GM18873 (cell line): ENCODE data around the gene ATP8A1.
A peak's percentile ranks its signal among the peaks of the same experiment; 100 is the strongest.
"Not testable (repeated sequence)": the region's sequence is repeated elsewhere in the genome, so short reads cannot be mapped to it uniquely, and the experiment has no call there.

Experiments used
- ATAC-seq: cut with Tn5 transposase; IDR thresholded peaks from one replicate; pipeline ENCODE4 v1.9.1; 2021; ENCODE audit warnings: mild to moderate bottlenecking, moderate library complexity, moderate number of reproducible peaks; ENCODE audit not compliant: unreplicated experiment, low FRiP score

ATP8A1 gene

DNA sequence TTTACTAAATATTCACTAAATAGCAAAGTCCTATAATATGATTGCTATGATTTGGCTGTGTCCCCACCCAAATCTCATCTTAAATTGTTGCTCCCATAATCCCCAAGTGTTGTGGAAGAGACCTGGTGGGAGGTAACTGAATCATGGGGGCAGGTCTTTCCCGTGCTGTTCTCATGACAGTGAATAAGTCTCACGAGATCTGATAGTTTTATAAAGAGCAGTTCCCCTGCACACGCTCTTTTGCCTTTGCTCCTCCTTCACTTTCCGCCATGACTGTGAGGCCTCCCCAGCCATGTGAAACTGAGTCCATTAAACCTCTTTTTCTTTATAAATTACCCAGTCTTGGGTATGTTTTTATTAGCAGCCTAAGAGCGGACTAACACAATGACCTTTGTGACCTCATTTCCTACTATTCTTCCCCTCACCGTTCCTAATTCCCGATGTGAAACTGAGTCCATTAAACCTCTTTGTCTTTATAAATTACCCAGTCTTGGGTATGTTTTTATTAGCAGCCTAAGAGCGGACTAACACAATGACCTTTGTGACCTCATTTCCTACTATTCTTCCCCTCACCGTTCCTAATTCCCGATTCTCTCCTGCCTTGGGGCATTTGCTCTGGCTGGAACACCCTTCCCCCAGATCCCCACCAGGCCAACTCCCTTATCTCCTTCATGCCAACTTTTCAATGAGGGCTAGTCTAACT is 4.2 kb downstream of the ATP8A1 start:
- ATAC-seq: not testable (repeated sequence)

DNA sequence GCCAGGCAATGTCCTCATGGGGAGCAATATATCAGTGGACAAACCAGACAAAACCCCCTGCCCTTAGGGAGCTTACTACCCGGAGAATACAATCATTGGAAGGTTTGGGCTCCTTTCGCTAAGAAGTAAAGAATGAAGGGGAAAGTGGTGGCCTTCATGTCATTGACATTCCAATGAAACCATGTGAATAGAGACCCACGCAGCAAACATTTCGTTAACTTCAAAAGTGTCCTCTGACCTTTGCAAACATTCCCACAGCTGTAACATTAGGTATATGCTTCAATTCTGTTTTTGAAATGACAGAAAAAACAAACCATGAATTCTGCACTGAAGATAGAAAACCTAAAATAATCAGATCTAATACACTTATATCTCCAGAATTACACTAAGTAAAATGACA is 7.0 kb downstream of the ATP8A1 start:
- no peak for ATAC-seq

DNA sequence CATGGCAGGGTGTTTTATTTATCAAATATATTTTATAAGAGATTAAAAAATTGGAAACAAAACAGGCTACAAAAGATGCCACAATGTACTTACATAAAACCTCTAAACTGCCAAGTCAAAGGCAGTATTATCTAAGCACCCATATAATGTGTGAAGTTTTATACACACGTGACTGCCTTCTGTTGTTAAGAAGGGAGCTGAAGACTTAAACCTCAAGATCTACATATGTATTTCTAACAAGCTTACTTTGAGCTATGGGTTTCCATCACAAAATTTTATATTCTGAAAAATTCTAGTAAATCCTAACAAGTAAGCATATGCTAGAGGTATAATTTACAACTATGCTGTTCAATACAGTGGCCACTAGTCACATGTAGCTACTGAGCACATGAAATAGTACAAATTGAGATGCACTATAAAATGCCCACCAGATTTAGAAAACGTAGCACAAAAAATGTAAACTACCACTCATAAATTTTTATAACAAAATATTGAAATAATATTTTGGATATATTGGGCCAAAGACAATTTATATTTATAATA is 9.8 kb downstream of the ATP8A1 start:
- no peak for ATAC-seq

DNA sequence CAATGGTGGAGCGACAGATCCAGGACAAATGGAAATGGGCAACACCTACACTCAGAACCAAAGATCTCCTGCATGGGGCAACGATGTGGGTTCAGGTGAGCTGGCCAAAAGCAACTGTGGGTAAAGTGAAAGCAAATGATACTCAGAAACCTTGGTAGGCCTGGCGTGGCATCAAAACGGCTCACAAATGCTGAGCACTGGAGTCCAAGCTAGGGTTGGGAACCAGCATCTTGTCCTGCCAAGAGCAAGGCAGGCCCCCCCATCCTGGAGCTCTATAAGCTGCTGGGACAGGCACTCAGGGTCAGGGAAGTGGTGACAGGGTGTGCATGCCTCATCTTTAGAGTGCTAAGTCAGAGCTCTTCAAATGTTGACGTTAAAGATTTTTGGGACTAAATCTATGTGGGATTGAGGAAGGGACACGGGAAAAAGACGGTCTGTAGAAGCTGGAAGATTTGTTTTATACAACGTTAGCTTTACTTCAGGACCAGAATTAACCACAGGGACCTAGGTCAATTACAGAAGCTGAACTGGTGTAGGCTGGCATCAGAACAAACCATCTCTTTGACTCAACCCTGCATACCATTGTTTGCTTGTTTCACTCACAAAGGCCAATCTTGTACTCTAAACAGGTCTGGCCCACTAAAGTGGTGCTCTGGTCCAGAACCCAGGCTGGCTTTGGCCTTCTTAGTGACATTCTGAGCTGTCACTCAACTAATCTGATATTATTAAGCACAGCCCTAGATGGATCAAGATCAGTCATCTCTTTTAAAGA is 10.7 kb downstream of the ATP8A1 start:
- ATAC-seq: no peak

DNA sequence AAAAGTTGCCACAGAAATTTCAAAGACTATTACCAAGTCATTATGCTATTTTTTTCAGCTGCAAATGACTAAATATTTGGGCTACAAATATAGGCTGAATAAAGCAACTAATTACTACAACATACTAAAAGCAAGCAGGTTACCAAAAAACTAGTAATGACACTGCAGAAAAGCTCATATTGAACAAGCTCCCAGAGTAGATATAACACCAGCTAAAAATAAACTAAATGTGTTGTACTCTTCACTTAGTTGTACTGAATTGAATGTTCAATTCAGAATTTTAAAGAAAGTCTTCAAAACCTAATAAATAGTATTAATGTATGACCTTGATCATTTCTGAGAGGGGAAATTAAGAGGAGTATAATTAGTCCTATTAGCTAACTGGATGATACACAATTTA is 12.0 kb downstream of the ATP8A1 start:
- ATAC-seq: no peak

DNA sequence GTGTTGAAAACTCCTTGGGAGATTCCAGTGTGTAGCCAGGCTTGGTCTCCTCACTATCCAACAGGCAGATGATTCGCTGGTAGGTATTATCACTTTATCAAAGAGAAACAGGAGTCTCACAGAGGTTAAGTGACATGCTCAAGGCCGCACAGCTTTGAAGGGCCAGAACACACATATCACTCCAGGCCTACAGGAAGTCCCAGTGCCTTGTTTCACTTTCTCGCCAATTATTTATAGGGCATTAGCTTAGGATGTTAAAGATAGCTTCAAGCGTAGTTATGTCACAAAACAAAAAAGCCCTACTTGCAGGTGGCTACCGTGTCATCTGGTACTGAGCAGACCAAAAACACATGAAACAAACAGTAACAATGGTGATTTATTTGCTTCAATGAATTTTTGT is 13.2 kb downstream of the ATP8A1 start:
- peak; percentile 61 for ATAC-seq

DNA sequence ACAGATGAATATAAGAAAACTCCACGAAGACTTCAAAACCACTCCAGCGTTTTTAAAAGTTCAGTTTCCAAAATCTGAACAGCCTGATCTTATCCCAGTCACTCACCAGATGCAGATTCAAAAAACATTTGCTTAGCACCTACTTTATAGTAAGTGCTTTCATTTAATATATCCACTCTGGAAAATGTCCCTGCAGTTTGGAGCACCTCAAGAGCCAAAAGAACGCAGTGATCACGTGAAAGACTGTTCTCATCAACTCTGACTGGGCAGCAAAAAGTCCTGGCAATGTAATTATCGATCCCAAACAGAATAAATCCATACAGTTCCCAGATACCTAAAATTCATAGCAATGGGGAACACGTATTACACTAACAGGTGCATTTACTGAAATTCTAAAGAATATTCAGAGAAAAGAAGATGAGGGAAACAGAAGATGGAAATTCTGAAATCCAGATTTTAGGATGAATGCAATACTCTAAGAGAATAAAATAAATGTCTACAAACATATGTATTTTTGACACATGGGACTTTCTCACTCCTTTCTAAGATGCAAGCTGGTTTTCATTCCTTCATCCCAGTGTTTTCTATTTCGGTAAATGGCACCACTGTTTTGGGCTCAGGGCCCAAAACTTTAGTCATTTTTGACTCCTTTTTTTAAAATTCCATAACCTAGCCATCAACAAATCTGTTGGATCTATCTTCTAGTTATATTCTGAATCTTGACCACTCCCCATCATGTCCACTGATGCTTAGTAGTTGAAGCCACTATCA is 13.9 kb downstream of the ATP8A1 start:
- ATAC-seq: no peak

DNA sequence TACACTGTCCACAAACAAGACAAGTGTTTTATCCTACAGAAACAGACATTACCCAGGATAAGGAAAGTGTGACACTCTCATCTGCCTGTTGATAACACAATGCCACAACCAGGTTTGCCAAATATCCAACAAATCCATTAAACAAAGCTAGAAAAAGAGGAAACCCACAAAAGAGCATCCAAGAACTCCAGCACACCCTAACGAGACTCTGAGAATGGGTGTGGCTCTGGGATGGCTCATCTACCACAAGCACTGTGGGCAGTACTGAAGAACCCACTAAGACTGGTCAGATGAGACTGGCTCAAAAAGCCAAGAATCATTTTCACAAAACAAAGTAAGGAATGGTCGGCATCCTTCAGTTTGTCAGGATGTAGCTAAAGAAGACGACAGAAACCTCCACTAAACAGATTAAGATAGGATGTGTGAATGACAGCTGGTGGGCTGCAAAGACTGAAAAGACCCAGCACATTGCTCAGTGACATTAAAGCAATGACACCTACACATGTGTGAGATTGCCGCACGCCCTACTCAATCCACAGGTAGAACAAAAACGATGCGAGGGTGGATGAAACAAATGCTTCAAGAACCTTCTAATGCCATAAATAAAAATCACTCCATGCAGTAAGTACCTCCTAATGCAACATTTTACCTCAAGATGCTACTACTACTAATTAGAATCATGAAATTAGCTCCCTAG is 14.7 kb downstream of the ATP8A1 start:
- ATAC-seq: no peak

DNA sequence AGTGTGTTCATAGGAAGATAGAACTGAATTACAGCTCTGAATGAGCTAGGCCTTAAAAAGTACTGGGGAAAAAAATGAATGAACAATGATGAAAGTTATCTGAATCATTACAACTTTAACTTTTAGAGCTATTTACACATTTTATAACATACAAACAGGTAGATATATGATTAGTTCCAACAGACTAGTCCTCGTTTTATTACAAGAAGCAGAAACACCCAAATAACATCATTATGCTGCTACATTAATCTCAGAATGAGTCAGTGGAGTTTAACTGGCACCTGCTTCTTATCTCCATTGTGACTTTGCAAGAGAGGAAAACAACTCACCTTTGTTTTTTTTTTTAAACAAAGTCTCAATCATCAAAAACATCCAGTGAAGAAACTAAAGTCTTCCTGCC is 15.2 kb downstream of the ATP8A1 start:
- no peak for ATAC-seq

DNA sequence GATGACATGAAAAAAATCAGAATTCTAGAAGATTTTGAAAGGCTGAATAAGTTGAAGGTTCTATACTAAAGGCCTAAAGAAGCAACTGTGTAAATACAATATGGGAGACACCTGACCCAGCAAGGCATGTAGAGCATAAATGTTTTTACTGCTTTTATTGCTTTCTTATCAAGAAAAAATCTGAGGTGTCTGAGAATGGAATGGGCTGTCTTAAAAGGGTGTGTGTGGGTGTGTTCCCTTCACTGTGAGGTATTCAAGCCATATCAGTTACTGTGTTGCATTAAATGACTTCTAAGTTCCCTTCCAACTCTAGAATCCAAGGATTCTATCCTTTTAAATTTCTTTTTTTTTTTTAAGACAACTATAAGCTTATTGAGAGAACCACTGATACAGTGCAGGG is 15.7 kb downstream of the ATP8A1 start:
- ATAC-seq: no peak

DNA sequence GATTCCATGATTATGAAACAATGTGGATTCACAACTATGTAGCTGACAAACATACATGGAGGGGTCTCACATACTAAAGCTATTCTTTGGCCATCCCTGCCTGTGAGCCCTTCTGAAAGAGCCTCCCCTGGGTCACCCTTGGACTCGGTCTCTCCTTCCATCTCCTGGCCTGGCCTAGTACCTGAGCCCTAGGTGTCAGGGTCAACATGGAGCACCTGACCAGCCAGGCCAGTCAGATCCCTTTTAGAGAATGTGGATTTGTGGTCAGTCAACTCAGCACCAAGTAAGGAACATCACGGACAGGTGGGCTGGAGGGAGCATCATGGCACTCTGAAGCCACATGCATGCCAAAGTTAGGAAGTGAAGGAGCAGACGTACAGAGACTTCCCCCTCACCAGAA is 16.3 kb downstream of the ATP8A1 start:
- ATAC-seq: no peak

DNA sequence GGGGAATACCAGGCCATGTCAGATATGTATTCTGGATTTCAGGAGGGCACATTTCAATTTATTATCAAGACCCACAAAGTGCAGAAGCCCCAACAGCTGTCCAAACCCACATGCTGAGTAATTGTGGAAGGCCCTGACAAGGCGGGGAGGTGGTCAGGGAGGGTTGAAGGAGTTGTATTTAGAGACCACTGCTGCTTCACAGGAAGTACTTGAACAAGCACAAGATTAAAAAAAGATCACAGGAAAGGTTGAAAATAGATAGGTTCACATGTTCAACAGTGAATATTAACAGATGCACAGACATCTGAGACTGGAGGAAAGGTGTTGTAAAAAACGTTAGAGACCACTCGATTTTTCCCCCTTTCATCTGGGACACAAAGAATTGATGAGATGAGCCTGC is 17.9 kb downstream of the ATP8A1 start:
- peak; percentile 69 for ATAC-seq

DNA sequence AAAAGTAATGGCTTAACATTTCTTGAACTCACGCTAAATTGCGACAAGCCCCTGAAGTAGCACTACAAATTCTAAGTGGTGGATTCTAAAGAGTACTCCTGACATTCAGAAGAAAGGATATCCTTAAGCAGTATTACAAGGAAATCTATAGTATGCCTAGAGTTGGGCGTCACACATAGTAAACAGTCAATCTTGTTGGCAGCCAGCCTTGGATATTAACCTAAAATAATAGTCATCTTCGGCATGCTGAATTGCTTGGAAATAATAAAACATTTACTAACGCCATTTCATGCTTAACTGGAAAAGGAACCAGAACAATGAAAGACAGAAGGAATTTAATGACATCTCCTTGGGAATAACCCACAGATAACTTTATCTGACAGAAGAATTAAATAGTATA is 18.6 kb downstream of the ATP8A1 start:
- ATAC-seq: no peak

DNA sequence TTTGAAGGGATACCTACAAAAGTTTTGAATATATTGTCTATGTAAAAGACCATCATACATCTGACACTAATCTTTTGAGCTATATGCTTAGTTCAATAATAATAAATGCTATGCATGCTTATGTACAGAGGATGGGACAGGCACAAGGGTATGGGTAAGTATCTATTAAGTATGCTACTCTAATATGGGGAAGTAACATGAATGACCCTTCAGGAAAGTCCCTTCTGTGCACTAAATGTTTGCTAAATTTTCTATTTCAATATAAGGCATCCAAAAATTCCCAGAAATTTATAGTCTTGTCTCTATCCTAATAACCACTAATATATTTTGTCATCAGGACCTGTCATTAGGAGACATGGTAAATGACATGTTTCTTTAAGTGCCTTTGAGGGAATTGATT is 19.0 kb downstream of the ATP8A1 start:
- no peak for ATAC-seq

DNA sequence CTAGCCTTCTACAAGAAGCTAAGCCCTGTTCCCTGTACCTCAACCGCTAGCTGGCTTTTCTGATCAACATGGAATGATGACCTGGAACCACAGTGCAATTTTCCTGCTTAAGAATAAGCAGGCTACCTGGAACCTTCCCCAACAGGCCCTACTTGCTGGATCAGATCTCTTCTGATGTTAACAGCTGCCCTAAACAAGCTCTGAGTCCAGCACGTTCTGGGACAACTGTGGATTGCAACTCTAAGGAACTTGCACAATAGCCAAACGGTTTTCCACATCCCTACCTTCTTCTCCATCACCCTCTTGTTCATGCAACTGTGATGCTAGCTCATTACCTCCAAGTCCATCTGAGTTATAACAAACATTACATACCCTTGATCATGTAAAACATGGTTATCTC is 19.8 kb downstream of the ATP8A1 start:
- no peak for ATAC-seq

DNA sequence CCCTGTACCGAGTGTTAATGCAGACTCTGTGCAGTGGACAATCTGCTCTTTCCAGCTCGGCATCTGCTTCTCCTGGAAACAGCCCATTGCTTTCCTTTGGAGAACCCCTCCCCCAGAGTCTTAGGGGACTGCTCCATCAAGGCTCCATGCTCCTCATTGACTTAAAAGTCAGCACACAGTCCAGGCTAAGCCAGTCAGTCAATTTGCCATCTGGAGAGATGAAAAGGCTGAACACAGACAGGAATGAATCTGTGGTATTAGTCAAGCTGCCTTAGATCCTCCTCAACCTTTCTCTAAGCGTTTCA is 20.3 kb downstream of the ATP8A1 start:
- no peak for ATAC-seq

DNA sequence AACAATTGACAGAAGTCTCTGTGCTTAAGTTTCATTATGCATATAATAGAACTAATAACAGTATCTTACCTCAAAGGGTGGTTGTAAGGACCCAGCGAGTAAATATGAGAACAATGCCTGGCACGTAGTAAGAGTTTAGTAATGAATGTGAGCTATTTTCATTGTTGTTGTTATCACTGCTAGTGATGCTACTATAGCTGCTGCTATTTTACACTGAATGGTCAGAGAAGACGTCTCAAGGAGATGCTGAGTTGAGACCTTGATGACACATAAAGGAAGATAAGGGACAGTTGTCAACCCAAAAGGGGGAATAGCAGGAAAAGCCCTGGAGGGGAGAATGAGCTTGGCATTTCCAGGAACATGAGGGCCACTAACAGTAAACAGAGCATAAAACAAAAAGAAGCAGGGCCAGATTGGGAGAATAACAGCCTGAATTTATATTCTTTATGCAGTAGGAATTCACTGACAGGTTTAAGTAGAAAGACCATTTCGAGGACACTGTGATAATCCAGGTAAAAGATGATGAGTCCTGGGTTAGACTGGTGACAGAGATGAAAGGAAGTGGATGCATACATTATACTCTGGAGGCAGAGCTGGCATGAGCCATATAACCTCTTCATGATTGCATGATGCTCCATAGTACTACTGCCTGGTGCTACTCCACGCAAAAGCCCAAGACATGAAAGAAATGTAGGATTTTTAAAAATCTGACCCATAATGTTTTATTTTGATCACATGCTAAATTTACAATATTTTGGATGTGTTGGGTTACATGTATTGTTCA is 23.1 kb downstream of the ATP8A1 start:
- ATAC-seq: peak; percentile 74

DNA sequence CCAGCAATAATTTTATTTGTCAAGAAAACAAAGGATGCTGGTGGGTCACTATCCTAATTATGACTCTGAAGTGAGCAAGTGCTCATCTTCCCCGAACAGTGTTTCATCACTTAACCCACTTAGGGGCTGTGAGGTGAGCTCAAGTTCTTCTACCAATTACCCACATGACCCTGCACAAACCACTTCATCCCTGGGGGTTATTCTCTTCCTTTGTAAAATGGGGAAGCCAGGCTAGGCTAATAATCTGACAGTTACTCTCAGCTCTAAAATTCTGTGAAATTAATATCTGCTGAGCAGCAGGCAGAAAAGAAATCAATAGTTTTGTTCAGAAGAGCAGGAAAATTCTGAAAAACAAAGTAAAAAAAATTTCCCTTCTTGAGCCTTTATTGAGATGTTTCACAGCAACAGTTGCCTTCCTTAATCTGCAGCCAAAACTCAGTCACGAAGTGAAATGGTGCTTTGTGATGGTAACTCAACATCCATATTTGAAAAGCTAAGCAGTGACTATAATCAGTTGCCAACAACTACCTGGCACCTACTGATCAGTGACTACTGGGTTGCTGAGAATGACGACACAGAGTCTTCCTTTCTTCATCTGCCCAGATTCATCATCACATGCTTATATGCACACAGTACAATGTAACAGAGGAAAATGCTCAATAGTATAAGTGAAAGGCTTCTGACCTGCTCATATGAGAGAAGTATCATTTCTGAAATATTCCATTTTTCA is 24.1 kb downstream of the ATP8A1 start:
- no peak for ATAC-seq

DNA sequence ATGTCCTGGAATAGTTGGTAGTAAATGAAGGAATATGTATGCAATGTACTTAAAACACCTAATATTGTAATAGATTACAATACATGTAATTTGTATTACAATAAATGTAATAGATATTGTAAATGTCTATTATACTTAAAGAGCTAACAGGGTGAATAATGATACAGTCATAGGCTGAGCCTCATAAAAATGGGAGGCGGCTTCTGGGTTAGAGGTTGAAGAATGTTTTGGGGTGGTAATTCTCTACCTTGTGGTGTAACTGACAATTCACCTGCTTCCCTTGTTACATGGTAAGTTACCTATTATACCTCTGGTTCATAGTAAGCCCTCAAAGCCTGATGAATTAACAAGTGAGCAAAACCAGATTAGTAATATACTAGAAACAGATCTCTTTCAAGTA is 26.0 kb downstream of the ATP8A1 start:
- ATAC-seq: no peak
